ENCODE results near the gene CAPN10. TPM values are rescaled to one million over a fixed set of nuclear protein-coding genes. Genes with fewer than 3 reads are reported as not detected.

Gene CAPN10
- total and polyA plus RNA-seq, 2 experiments from 2014 or later: 10.0 to 29.5 TPM

- H4K20me1 ChIP-seq (ENCODE audit: insufficient read depth): no peaks in the 10 kb centered on the region
- H3K4me2 ChIP-seq (ENCODE audit: unreplicated experiment): no peak overlapping the region
- no peak overlapping the region for H2AFZ ChIP-seq
- H3K4me3 ChIP-seq: no peak overlapping the region
- no peaks in the 10 kb centered on the region for H3K9me3 ChIP-seq (ENCODE audit: low read depth)
- no peaks in the 10 kb centered on the region for H3K79me2 ChIP-seq (ENCODE audit: insufficient read depth)
- peaks cover 14% of the 10 kb centered on the region for H3K27me3 ChIP-seq (replicated peaks; ENCODE audit: insufficient read depth)
- no peak overlapping the region for H3K27ac ChIP-seq
- TF ChIP-seq EZH2phosphoT487 (IDR thresholded peaks at IDR 0.05; ENCODE audit: insufficient read depth, low read depth) (no peak), EZH2 (IDR thresholded peaks at IDR 0.05; ENCODE audit: insufficient read depth, poor library complexity, severe bottlenecking) (no peak)
- H3K9ac ChIP-seq: no peak overlapping the region
- 68 to 79% methylated on average over 28 to 33 of the region's 36 CpGs for WGBS, 2 experiments (ENCODE audit: low coverage in 1 of 2, low lambda C conversion rate in 2 of 2, missing lambda C conversion rate in 2 of 2)
- no peaks in the 10 kb centered on the region for H3F3A ChIP-seq (ENCODE audit: insufficient read depth)
- DNase-seq: no peak
- no peaks in the 10 kb centered on the region for H3K4me1 ChIP-seq (ENCODE audit: insufficient read depth)
- in situ Hi-C loops (cut with MboI): no loop called here
- H3K9me2 ChIP-seq (ENCODE audit: insufficient read depth): no peaks in the 10 kb centered on the region
- H3K36me3 ChIP-seq (ENCODE audit: low read depth): no peaks in the 10 kb centered on the region
These were observed 55.7 kb downstream of the CAPN10 start for GRCh38 chr2:240642061-240642805.

- Histone ChIP-seq H4K20me1 (ENCODE audit: insufficient read depth) (no peaks in the 10 kb centered on the region), H2AFZ (no peak overlapping the region), H3K36me3 (ENCODE audit: low read depth) (no peaks in the 10 kb centered on the region), H3F3A (ENCODE audit: insufficient read depth) (no peaks in the 10 kb centered on the region), H3K4me2 (ENCODE audit: unreplicated experiment) (no peak overlapping the region), H3K9me2 (ENCODE audit: insufficient read depth) (no peaks in the 10 kb centered on the region), H3K9me3 (ENCODE audit: low read depth) (no peaks in the 10 kb centered on the region), H3K27ac (no peak overlapping the region), H3K79me2 (ENCODE audit: insufficient read depth) (no peaks in the 10 kb centered on the region), H3K9ac (no peak overlapping the region), H3K4me1 (ENCODE audit: insufficient read depth) (no peaks in the 10 kb centered on the region), H3K27me3 (replicated peaks; ENCODE audit: insufficient read depth) (peaks cover 14% of the 10 kb centered on the region), H3K4me3 (no peak overlapping the region)
- TF ChIP-seq EZH2 (IDR thresholded peaks at IDR 0.05; ENCODE audit: insufficient read depth, poor library complexity, severe bottlenecking): no peak
- TF ChIP-seq EZH2phosphoT487 (IDR thresholded peaks at IDR 0.05; ENCODE audit: insufficient read depth, low read depth): no peak
- WGBS, 2 experiments (ENCODE audit: low coverage in 1 of 2, low lambda C conversion rate in 2 of 2, missing lambda C conversion rate in 2 of 2): 78 to 80% methylated on average over 11 of the region's 11 CpGs
- in situ Hi-C loops (cut with MboI): no loop called here
- DNase-seq: no peak
These were observed 56.2 kb downstream of the CAPN10 start for GRCh38 chr2:240642806-240643092.

- no peaks in the 10 kb centered on the region for H3K4me1 ChIP-seq (ENCODE audit: insufficient read depth)
- H3K4me3 ChIP-seq: no peak overlapping the region
- WGBS, 2 experiments (ENCODE audit: low coverage in 1 of 2, low lambda C conversion rate in 2 of 2, missing lambda C conversion rate in 2 of 2): 29 to 31% methylated on average over 12 to 13 of the region's 13 CpGs
- no peak overlapping the region for H3K27ac ChIP-seq
- H2AFZ ChIP-seq: no peak overlapping the region
- H3K36me3 ChIP-seq (ENCODE audit: low read depth): no peaks in the 10 kb centered on the region
- H3F3A ChIP-seq (ENCODE audit: insufficient read depth): no peaks in the 10 kb centered on the region
- H4K20me1 ChIP-seq (ENCODE audit: insufficient read depth): no peaks in the 10 kb centered on the region
- peaks cover 14% of the 10 kb centered on the region for H3K27me3 ChIP-seq (replicated peaks; ENCODE audit: insufficient read depth)
- TF ChIP-seq EZH2 (IDR thresholded peaks at IDR 0.05; ENCODE audit: insufficient read depth, poor library complexity, severe bottlenecking) (no peak), EZH2phosphoT487 (IDR thresholded peaks at IDR 0.05; ENCODE audit: insufficient read depth, low read depth) (no peak)
- H3K9ac ChIP-seq: no peak overlapping the region
- no peaks in the 10 kb centered on the region for H3K9me2 ChIP-seq (ENCODE audit: insufficient read depth)
- in situ Hi-C loops (cut with MboI): no loop called here
- no peaks in the 10 kb centered on the region for H3K79me2 ChIP-seq (ENCODE audit: insufficient read depth)
- no peaks in the 10 kb centered on the region for H3K9me3 ChIP-seq (ENCODE audit: low read depth)
- H3K4me2 ChIP-seq (ENCODE audit: unreplicated experiment): no peak overlapping the region
- DNase-seq: no peak
These were observed 56.7 kb downstream of the CAPN10 start for GRCh38 chr2:240643093-240643810.

GRCh38 chr2:240643811-240644150 is 57.2 kb downstream of the CAPN10 start:
- Histone ChIP-seq H3K36me3 (ENCODE audit: low read depth) (no peaks in the 10 kb centered on the region), H3K79me2 (ENCODE audit: insufficient read depth) (no peaks in the 10 kb centered on the region), H3K27ac (no peak overlapping the region), H3K27me3 (replicated peaks; ENCODE audit: insufficient read depth) (peaks cover 14% of the 10 kb centered on the region), H3K4me3 (no peak overlapping the region), H3K9me3 (ENCODE audit: low read depth) (no peaks in the 10 kb centered on the region), H3K9me2 (ENCODE audit: insufficient read depth) (no peaks in the 10 kb centered on the region), H3K9ac (no peak overlapping the region), H2AFZ (no peak overlapping the region), H3K4me1 (ENCODE audit: insufficient read depth) (no peaks in the 10 kb centered on the region), H4K20me1 (ENCODE audit: insufficient read depth) (no peaks in the 10 kb centered on the region), H3F3A (ENCODE audit: insufficient read depth) (no peaks in the 10 kb centered on the region), H3K4me2 (ENCODE audit: unreplicated experiment) (no peak overlapping the region)
- in situ Hi-C loops (cut with MboI): no loop called here
- no peak for DNase-seq
- TF ChIP-seq EZH2phosphoT487 (IDR thresholded peaks at IDR 0.05; ENCODE audit: insufficient read depth, low read depth): no peak
- TF ChIP-seq EZH2 (IDR thresholded peaks at IDR 0.05; ENCODE audit: insufficient read depth, poor library complexity, severe bottlenecking): no peak
- 59 to 62% methylated on average over 15 of the region's 15 CpGs for WGBS, 2 experiments (ENCODE audit: low coverage in 1 of 2, low lambda C conversion rate in 2 of 2, missing lambda C conversion rate in 2 of 2)

All from GM23248 (cell line).